Measurements from ENCODE around the gene PPP1R13B.
"Not testable (repeated sequence)": the region's sequence is repeated elsewhere in the genome, so short reads cannot be mapped to it uniquely, and the experiment has no call there.

The PPP1R13B gene, protein sequence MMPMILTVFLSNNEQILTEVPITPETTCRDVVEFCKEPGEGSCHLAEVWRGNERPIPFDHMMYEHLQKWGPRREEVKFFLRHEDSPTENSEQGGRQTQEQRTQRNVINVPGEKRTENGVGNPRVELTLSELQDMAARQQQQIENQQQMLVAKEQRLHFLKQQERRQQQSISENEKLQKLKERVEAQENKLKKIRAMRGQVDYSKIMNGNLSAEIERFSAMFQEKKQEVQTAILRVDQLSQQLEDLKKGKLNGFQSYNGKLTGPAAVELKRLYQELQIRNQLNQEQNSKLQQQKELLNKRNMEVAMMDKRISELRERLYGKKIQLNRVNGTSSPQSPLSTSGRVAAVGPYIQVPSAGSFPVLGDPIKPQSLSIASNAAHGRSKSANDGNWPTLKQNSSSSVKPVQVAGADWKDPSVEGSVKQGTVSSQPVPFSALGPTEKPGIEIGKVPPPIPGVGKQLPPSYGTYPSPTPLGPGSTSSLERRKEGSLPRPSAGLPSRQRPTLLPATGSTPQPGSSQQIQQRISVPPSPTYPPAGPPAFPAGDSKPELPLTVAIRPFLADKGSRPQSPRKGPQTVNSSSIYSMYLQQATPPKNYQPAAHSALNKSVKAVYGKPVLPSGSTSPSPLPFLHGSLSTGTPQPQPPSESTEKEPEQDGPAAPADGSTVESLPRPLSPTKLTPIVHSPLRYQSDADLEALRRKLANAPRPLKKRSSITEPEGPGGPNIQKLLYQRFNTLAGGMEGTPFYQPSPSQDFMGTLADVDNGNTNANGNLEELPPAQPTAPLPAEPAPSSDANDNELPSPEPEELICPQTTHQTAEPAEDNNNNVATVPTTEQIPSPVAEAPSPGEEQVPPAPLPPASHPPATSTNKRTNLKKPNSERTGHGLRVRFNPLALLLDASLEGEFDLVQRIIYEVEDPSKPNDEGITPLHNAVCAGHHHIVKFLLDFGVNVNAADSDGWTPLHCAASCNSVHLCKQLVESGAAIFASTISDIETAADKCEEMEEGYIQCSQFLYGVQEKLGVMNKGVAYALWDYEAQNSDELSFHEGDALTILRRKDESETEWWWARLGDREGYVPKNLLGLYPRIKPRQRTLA

DNA sequence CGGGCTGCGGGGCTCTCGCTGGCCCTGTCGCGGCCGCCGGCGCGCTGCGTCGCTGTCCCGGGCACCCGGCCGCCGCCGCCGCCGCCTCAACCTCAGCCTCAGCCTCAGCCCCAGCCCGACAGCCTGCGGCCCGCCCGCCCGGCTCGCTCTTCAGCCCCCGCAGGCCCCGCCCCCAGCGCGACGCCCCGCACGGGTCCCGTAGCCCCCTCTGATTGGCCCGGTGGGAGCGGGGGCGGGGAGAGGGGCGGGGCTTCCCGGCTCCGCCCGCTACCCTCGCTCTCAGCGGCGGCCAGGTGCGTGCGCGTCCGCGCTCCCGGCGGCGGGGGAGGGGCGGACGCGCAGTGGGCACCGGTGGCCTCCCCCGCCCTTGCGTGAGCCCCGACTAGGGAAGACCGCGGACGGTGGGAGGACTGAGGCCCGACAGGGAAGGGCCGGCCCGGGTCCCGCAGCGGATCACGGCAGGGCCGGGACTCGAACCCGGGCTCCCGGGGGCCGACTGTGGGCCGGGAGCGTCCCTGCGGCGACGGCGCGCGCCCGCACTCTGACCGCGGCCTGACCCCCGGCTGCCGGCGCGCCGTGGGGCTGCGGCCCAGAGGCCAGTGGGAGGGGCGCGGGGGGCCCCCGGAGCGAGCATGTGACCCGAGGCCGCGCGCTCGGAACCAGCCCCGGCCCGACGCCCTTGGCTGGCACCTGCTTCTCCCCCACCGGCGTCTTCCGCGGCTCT is at the start of gene PPP1R13B:
Gene PPP1R13B (minus strand): TSS at position 125 of the 724 bp plus-strand sequence. CDS start 268 bp downstream, outside the sequence.
- peak; percentile 68 for TF ChIP-seq POLR2A (IDR thresholded peaks at IDR 0.05; ENCODE audit: low read depth, low read length)
- DNase-seq (ENCODE audit: insufficient read length, low spot score): peak; percentile 95
- FAIRE-seq: no peak

DNA sequence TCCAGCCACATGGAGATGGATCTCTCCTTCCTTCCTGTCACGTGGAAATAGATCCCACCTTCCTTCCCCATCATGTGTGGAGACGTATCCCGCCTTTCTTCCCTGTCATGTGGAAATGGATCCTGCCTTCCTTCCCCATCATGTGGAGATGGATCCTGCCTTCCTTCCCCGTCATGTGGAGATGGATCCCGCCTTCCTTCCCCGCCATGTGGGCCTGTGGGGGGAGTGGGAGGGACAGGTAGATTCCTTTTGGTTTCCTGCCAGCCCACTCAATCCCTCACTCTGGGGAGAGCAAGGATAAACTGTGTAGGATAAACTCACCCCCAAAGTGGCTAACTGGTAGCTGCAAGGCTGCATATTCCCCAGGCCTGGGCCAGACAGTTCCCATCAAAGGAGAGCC is 49.2 kb upstream of the PPP1R13B start:
- FAIRE-seq (peak; percentile 62), DNase-seq (ENCODE audit: insufficient read length, low spot score) (no peak)
- no peak for TF ChIP-seq POLR2A (IDR thresholded peaks at IDR 0.05; ENCODE audit: low read depth, low read length)

DNA sequence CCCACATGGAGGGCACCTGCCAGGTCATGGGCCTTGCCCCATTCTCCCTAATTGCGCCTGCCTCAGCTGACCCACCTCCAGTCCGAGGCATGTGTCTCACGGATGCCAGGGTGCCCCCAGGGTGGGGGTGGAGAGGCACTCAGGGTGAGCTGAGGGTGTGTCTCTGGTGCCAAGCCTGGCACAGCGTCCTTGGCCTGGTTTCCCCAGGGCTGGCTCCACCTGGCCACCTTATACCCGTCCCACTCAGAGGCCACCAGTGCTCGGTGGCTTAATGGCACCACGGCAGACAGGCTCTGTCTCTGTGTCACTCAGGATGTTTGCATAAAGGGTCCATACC is 47.3 kb upstream of the PPP1R13B start:
- FAIRE-seq: no peak
- no peak for TF ChIP-seq POLR2A (IDR thresholded peaks at IDR 0.05; ENCODE audit: low read depth, low read length)
- no peak for DNase-seq (ENCODE audit: insufficient read length, low spot score)

DNA sequence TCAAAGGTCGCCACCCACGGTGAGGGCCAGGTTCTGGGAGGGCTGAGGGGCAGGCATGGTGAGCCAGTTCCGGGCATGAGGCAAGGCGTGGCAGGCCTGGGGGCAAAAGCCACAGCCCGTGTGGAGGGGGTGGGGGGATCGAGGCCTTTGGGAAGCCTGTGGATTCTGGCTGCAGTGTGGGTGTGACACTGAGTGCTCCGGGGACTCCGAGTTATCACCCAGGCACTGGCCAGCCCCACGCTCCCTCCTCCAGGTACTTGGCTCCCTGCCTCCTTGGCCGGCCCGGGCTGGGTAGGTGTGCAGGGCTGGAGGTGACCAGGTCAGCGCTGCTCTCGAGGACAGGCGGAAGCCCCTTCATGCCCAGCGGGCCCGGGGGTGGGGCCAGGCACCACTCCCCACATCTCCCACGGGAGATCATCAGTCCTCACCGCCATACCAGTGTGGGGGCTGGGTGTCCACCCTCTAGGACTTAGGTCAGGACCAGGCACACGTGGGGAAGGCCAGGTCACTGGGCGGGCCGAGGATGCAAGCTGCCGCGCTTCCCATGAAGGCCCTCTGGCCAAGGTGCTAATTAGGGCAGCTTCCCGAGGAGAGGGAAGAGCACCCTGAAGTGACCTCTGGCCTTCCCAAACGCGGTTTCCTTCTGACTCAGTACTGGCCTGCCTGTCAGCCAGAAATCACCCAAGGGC is 46.8 kb upstream of the PPP1R13B start:
- TF ChIP-seq POLR2A (IDR thresholded peaks at IDR 0.05; ENCODE audit: low read depth, low read length): no peak
- no peak for DNase-seq (ENCODE audit: insufficient read length, low spot score)
- no peak for FAIRE-seq

DNA sequence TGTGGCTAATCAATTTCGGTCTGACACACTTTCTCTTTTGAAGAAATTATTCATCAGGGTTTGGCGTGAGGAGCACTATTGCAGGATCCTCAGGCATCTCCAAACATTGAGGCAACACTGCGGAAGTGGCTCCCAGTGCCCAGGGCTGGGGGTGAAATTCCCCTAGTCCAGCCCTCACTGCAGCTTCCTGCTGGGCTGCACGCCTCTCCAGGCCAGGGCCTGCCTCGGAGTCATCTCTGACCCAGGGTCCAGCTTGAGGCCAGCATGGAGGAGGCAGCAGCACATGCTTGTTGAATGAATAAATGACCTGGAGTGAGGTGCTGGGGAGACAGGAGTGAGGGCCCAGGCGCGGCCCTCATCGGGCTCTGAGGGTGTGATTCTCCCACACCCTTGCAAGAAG is 44.9 kb upstream of the PPP1R13B start:
- no peak for DNase-seq (ENCODE audit: insufficient read length, low spot score)
- FAIRE-seq: no peak
- TF ChIP-seq POLR2A (IDR thresholded peaks at IDR 0.05; ENCODE audit: low read depth, low read length): no peak

DNA sequence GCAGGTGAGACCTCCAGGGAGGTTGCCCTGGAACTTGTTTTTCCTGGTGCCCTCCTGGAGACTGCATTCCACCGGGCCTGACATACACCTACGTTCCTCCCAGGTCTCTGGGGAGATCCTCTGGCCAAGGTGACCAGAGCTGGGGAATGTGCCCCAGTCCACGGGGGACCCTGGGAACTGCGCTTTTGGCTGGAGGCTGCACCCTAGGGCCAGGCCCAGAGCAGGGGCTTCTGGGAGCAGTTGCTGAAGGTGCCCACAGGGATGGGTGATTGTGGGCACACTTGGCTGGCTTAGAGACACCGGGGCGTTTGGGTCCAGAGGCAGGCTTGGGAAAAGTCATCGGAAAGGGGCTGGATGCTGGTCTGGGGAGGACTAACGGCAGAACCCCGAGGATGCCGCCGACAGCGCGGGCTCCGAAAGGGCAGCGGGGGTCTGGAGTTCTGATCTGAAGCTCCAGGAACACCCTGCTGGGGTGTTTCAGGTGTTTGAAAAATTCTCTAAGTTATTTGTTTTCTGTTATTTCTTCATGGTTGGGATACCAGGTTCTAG is 44.4 kb upstream of the PPP1R13B start:
- FAIRE-seq (no peak), DNase-seq (ENCODE audit: insufficient read length, low spot score) (no peak)
- TF ChIP-seq POLR2A (IDR thresholded peaks at IDR 0.05; ENCODE audit: low read depth, low read length): no peak

DNA sequence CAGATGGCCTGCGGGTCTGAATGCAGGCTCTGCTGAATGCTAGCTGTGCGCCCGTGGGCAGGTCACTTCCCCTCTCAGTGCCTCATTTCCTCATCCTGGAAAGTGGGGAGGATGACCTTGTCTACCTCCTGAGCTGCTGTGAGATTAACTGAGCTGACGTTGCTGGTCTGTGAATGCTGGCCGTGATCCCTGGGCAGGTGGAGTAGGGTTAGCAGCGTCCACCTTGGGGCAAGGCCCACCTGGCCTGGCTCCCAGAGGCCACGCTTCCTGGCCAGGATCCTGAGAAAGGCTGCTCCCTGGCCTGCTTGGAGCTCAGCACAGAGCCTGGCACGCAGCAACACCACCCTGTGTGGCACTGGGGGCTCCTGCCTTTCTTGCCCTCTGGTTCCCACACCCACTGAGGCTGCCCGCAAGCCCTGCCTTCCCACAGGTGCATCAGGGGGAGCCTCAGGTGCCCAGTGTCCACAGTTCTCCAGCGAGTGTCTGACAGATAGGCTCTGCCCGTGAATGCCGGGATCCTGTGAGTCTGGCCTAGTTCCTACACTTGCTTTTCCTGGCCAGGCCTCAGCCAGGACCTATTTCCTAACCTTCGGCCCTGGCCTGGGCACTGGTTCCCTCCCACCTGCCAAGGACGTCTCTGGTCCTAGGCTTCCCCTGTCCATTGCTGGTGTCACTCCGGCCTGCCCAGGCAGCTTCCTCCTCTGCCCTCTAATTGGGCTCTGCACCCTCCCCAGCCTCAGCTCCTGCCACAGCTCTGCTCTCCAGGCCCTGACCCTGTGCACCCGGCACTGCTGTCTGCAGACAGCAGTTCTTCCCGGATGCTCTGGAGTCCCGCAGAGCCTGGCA is 43.7 kb upstream of the PPP1R13B start:
- no peak for TF ChIP-seq POLR2A (IDR thresholded peaks at IDR 0.05; ENCODE audit: low read depth, low read length)
- DNase-seq (ENCODE audit: insufficient read length, low spot score) (no peak), FAIRE-seq (no peak)

DNA sequence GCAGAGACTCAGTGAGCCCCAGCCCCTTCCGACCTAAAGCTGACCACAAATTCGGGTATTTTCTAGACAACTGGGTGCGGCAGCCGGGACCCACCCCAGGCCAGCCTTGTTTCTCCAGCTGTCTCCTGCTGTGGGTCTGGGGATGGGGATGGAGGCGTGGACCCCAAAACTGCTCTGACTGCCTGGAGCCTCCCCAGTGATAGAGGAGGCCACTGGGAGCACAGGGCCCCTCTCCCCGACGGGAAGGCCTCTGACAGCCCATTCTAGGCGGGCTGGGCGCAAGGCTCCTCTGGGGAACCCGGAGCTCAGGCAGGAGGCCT is 42.6 kb upstream of the PPP1R13B start:
- DNase-seq (ENCODE audit: insufficient read length, low spot score): no peak
- no peak for TF ChIP-seq POLR2A (IDR thresholded peaks at IDR 0.05; ENCODE audit: low read depth, low read length)
- no peak for FAIRE-seq

DNA sequence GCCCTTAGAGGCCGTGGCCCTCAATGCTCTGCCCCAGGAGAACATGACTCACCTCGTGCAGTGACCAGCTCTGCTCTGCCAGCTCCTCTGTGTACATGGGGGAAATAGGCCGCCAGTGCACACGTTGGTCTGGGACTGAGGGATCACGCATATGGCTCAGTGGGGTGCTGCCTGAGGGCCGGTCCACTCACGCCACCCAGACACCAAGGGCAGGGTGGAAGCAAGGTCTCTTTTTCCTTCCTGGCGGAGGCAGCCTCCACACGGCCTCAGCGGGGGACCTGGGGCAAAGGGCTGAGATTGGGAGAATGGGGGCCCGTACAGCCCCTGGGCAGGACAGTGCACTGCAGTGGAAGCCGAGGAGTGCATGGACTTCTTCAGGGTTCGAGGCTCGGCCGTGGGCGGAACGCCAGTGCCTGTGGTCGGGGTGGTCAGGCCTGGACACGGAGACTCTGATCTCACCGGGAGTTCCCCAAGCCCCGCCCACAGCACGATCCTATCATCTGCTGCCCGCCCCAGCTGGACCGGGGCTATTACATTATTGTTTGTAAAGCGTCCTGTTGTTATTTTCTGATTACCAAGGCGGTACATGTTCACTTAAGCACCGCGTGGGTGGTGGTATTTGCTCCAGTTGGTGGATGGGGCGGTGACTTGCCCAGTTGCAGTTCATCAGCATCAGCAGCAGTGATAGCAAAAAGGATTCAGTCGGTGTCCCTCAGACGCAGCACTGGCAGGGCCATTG is 42.1 kb upstream of the PPP1R13B start:
- peak; percentile 96 for FAIRE-seq
- TF ChIP-seq POLR2A (IDR thresholded peaks at IDR 0.05; ENCODE audit: low read depth, low read length): no peak
- peak; percentile 88 for DNase-seq (ENCODE audit: insufficient read length, low spot score)

DNA sequence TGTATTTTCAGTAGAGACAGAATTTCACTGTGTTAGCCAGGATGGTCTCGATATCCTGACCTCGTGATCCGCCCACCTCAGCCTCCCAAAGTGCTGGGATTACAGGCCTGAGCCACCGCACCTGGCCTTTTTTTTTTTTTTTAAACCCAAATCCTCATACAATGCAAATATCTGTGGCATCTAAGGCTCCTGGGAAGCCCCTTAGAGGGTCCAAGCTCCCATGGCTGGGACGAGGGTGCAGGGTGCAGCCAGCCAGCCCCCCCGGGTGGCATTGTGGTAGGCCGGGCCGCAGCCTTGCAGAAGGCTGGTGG is 41.6 kb upstream of the PPP1R13B start:
- FAIRE-seq; DNase-seq (ENCODE audit: insufficient read length, low spot score): not testable (repeated sequence)

DNA sequence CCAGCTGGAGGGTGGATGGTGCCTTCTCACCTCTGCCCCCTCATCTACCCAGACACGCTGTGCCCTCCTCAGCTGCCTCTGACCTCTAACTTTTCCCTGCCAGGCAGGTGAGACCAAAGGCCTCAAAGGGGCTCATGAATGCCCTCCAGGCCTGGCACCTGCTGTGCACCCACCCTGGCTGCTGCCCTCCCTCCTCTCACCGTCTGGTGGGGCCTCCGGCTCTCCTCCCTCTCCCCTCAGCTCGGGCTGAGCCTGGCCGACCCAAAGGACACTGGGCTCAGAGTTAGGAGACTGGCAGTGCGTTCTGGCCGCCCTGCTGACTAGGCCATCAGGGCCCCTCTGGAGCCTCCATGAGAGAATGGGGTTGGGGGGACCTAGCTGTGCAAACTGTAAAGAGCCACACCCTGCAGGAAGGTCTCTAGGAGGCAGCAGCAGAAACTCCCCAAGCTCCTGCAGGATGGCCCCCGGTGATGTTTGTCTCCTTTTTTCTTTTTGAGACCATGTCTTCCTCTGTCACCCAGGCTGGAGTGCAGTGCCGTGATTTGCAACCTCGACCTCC is 40.3 kb upstream of the PPP1R13B start:
- no peak for TF ChIP-seq POLR2A (IDR thresholded peaks at IDR 0.05; ENCODE audit: low read depth, low read length)
- DNase-seq (ENCODE audit: insufficient read length, low spot score) (no peak), FAIRE-seq (no peak)

DNA sequence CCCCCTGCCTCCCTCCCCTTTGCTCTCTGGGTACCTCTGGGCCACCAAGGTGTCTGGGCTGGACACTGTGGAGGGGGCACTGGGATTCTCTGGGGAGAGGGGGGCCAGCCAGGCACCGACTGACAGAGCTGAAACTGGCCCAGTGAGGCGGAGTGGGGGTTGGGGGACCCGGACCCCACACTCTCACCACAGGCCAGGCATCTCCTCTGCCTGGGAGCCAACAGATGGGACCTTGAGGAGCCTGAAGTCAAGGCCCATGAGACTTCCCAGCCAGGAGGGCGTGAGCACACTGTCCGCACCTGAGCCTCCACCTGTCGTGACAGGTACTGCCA is 39.8 kb upstream of the PPP1R13B start:
- TF ChIP-seq POLR2A (IDR thresholded peaks at IDR 0.05; ENCODE audit: low read depth, low read length): no peak
- no peak for FAIRE-seq
- DNase-seq (ENCODE audit: insufficient read length, low spot score): no peak
